Activated naive CD4-positive, alpha-beta T cell (primary cell): ENCODE results near the gene KRTAP10-8.
"Not testable (repeated sequence)": the region's sequence is repeated elsewhere in the genome, so short reads cannot be mapped to it uniquely, and the experiment has no call there.

Source experiments
- DNase-seq, 4 experiments: peaks; one replicate each; lab custom pipeline; 2025; lab: John Stamatoyannopoulos, UW

The KRTAP10-8 gene

GRCh38 chr21:44579056-44579832 lies 32.6 kb upstream of the KRTAP10-8 start:
- DNase-seq, result no peak

GRCh38 chr21:44579833-44580144 lies 32.1 kb upstream of the KRTAP10-8 start:
- DNase-seq, result no peak

DNA sequence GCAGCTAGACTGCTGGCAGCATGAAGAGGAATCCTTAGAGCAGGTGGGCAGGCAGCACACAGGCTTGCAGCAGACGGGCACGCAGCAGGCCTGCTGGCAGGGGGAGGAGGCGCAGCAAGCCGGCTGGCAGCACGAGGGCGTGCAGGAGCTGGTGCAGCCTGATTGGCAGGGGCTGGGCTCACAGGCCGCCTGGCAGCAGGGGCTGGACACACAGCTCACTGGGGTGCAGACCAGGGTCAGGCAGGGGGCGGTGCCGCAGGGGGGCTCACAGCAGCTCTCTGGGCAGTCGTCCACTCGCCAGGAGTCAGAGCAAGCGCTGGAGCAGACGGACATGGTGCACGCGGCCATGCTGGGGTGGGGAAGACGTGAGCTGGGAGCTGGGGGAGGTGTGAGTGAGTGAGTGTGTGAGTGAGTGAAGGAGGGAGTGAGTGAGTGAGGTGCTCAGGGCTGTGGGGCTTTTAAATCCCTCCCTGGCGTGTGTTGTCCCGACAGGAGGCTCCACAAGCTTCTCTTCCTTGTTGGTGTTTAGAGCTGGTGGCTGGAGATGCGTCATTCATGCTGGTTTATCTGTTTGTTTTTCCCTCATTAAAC lies 31.6 kb upstream of the KRTAP10-8 start, which contains the start of gene KRTAP10-5:
Gene KRTAP10-5 (minus strand): TSS at position 374 of the 591 bp plus-strand sequence. CDS start 26 bp downstream, at position 348.
- not testable (repeated sequence) for DNase-seq

GRCh38 chr21:44581158-44581557 lies 30.7 kb upstream of the KRTAP10-8 start:
- DNase-seq, result no peak

- DNase-seq, result no peak
Observed at GRCh38 chr21:44582055-44582454, 29.8 kb upstream of the KRTAP10-8 start.

GRCh38 chr21:44583089-44583799 lies 28.6 kb upstream of the KRTAP10-8 start:
- DNase-seq, result no peak

- DNase-seq, result no peak
Observed at GRCh38 chr21:44583800-44584147, 28.1 kb upstream of the KRTAP10-8 start.

- DNase-seq, result no peak
Observed at GRCh38 chr21:44585892-44586291, 26.0 kb upstream of the KRTAP10-8 start.

- no peak for DNase-seq
Observed at GRCh38 chr21:44589094-44589493, 22.8 kb upstream of the KRTAP10-8 start.

GRCh38 chr21:44589586-44590305 lies 22.1 kb upstream of the KRTAP10-8 start:
- DNase-seq, result no peak

DNA sequence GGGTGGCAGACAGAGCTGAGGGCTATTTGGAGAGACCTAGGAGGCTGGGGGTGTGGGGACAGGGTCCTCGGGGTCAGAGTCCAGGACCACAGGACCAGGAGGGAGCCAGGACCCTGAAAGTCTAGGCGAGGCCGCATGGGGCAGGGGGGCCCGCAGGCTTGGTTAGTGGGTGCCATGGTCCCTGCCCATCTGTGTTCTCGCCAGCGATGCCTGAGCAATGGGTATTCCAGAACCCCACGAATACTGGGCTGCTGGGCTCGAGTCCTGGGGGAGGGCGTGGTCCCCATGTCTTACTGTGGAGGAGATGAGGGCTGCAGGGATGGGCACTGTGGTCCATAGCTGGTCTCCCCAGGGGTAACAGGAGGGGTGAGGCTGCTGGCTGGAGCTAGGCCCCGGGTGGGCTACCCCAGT lies 21.6 kb upstream of the KRTAP10-8 start:
- no peak for DNase-seq

DNA sequence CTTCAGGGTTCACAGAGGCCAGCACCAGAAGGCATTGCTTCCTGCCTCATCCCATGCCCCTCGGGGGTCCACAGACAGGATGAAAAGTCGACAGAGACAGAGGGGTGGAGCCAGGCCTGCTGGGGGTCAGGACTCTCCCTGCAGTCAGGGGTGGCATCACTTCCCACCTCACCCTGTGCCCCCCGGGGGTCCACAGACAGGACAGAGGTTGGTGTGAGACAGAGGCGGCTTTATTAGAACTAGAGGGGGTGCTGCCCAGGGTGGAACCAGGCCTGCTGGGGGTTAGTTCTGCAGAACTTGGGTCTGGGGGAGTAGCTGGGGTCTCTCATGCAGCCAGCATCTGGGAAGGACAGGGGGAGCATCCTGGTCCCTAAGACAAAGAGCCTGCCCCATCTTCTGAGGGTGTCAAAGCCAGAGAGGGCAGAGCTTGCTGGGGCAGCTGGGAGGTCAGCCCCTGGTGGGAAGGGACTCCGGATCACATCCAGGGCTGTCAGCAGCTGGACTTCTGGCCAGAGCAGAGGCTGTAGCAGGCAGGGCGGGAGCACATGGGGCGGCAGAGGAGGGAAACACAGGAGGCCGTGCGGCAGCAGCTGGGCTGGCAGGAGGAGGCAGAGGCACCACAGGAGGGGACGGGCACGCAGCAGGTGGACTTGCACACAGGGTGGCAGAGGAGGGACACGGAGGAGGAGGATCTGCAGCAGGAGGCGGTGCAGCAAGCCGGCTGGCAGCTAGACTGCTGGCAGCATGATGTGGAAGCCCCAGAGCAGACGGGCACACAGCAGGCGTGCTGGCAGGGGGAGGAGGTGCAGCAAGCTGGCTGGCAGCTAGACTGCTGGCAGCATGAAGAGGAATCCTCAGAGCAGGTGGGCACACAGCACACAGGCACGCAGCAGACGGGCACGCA lies 20.7 kb upstream of the KRTAP10-8 start:
- DNase-seq, result not testable (repeated sequence)

DNA sequence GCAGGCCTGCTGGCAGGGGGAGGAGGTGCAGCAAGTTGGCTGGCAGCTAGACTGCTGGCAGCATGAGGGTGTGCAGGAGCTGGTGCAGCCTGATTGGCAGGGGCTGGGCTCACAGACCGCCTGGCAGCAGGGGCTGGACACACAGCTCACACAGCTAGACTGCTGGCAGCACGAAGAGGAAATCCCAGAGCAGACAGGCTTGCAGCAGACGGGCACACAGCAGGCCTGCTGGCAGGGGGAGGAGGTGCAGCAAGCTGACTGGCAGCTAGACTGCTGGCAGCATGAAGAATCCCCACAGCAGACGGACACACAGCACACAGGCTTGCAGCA lies 20.1 kb upstream of the KRTAP10-8 start:
- not testable (repeated sequence) for DNase-seq

DNA sequence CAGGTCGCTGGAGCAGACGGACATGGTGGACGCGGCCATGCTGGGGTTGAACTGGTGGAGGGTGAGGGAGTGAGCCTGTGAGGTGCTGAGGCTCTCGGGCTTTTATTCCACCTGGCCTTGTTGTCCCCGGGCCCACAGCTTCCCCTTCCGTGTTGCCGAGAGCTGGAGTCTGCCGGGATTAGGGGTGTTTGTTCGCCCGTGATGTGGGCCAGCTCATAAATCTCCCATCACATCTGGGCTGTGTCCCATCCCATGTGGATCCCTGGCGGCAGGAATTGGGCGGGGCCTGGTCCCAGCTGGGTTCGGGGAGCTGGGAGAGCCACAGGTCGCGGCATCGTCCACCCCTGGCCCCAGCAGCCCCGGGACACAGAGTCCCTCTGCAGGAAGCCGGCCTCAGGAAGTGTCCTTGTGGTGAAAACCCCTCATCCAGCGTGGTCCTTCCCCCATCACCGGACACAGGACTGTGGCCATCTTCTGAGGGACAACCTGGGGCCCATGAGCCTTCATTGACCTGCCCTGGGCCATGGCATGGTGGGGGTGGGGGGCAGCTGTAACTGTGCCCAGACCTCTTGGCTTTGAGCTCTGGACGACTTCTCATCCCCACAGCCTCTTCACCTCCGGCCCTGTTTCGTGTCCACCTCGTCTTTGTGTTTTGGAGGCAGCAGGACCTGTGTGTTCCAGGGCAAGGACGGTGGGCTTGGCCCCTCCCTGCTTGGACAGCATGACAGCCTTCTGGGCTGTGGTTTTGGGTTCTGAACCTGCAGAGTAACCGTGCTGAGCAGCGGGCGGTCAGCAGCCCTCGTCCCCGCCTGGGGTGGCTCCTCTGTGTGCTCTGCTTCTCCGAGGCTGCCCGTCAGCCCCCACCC lies 19.2 kb upstream of the KRTAP10-8 start, which contains the start of gene KRTAP10-6:
Gene KRTAP10-6 (minus strand): TSS at position 60 of the 866 bp plus-strand sequence. CDS start 21 bp downstream, at position 39.
- no peak for DNase-seq

- DNase-seq, result no peak
Observed at GRCh38 chr21:44593598-44594405, 18.1 kb upstream of the KRTAP10-8 start.

DNA sequence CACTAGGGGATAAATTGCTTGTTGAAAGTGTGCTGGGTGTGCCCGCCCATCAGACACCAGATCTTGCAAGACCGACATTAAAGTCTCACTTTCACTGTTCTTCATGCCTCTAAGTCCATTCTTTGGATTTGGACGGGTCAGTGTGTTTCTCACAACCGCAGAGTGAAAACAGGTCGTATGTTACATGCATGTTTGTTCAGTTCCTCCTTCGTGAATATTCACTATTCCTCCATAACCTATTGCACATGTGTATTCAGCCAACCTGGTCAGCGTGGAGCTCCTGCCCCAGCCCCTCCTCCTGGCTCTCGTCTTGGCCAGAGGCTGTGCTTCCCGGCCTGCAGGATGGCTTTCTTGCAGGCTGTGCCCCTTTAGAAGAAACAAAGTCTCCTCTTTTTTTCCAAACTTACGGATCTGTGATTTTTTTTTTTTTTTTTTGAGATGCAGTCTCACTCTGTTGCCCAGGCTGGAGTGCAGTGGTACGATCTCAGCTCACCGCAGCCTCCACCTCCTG lies 17.4 kb upstream of the KRTAP10-8 start:
- DNase-seq, result no peak

- DNase-seq, result no peak
Observed at GRCh38 chr21:44595524-44595923, 16.4 kb upstream of the KRTAP10-8 start.

- DNase-seq, result no peak
Observed at GRCh38 chr21:44596068-44596725, 15.7 kb upstream of the KRTAP10-8 start.

GRCh38 chr21:44598061-44598460 lies 13.8 kb upstream of the KRTAP10-8 start:
- no peak for DNase-seq
